Amygdala (tissue), 56 donors: Measurements from ENCODE around the gene TAMALIN.

Source experiments
- DNase-seq, 56 donors: peaks; one replicate each; lab custom pipeline; 2025; lab: John Stamatoyannopoulos, UW

TAMALIN gene

DNA sequence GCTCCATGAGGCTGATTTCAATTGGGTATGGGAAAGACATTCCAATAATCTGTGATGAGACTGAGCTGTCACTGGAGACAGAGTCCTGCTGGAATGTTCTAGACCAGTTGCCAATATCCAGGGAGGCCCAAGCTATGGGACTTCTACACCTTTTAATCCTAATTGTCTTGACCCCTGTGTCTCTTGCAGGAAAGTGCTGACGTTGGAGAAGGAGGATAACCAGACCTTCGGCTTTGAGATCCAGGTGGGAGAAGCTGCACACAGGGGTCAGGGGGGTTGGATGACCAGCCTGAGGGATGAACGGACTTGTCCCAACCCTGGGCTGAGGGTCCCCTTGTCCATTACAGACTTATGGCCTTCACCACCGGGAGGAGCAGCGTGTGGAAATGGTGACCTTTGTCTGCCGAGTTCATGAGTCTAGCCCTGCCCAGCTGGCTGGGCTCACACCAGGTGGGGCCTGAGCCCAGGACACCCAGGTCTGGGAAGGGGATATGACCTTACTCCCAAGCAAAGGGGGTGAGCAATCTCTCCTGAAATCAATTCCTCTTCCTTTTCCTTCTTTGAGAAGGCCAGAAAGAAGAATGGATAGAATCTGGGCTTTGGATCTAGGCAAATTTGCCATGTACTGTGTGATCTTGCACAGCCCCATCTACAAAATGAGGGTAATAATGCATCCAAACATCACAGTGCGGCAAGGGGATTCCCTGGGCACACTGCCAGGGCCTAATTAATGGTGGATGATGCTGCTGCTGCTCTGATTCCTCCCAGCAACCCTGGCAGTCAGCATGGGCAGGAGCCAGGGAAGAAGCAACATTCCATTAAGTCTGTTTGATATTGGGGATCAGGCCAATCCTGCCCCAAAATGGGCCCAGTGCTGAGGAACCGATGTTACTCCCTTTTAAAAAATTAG is 4.2 kb downstream of the TAMALIN start:
- DNase-seq: peak in 2 of 56 donors; percentile 10 to 37

GRCh38 chr12:52011602-52012214 is 5.0 kb downstream of the TAMALIN start:
- no peak for DNase-seq

GRCh38 chr12:52013626-52014310 is 7.0 kb downstream of the TAMALIN start:
- no peak for DNase-seq

DNA sequence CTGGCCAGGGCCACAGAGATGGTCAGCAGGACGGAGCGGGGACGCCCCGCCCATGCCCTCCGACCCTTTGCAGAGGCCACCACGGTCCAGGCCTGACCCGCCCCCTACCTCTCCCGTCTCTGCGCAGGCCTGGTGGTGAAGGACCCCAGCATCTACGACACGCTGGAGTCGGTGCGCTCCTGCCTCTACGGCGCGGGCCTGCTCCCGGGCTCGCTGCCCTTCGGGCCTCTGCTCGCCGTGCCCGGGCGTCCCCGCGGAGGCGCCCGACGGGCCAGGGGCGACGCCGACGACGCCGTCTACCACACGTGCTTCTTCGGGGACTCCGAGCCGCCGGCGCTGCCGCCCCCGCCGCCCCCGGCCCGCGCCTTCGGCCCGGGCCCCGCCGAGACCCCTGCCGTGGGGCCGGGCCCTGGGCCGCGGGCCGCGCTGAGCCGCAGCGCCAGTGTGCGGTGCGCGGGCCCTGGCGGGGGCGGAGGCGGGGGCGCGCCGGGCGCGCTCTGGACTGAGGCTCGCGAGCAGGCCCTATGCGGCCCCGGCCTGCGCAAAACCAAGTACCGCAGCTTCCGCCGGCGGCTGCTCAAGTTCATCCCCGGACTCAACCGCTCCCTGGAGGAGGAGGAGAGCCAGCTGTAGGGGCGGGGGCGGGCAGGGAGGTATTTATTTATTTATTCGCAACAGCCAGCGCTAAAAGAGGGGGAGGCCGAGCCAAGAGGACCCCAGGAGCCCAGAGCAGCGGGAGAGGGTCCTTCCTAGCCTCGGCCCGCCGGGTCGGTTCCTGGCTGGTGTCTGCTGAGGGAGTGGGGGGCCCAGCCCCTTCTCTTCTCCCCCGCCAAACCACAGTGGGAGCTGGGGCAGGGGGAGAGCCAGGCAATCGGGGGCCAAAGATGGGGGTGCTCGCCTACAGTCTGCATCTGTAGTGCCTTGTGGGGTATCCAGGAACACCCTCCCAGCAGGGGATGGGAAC is 8.1 kb downstream of the TAMALIN start:
- no peak for DNase-seq

GRCh38 chr12:52015532-52016041 is 8.8 kb downstream of the TAMALIN start:
- peak in 6 of 56 donors; percentile 21 to 44 (median 32) for DNase-seq

- DNase-seq: no peak
Observed at GRCh38 chr12:52018433-52019112, 11.8 kb downstream of the TAMALIN start.

DNA sequence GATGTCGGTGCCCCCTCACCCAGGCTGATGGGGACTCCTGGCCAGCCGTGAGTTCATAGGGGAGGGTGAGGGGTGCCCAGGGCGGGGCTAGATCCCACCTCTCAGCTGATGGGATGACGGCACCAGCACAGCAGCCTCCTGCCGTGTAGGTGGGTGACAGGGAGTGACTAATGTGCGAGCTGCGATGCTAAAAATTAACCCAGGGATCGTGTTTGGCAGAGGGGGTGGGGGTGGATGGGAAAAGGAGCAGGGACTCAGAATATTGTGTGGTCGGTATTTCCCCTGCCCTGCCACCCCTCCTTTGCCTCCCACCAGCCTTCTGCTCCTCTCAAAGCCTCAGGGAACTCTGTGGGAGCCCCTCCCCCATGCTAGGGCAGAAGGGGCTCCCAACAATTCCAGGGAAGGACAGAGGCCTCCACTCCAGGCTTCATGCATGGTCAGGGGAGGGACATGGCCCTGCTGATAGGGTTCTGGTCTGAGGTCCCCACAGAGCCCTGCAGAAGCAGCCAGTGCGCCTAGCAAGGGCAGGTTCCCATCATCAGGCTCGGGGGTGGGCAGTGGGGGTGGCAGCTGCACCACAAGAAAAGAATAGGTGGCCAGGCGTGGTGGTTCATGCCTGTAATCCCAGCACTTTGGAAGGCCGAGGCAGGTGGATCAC is 12.5 kb downstream of the TAMALIN start:
- DNase-seq: peak in 18 of 56 donors; percentile 22 to 62 (median 34)

GRCh38 chr12:52020539-52021336 is 14.0 kb downstream of the TAMALIN start:
- DNase-seq: peak in 19 of 56 donors; percentile 21 to 67 (median 38)

DNA sequence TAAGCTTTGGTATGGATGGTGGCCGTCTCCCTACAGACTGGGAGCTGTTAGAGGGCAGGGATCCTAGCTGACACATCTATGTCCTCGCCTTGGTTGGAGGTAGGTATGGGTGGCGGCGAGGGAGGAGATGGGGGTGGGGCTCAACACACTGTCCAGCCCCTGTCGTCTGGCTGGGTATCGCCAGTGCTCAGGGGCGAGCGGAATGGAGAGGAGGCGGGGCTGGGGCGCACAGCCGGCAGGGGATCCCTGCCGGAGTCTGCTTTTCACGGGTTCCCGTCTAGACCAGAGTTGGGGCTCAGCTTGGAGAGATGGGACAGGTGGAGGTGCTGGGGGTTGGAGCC is 16.1 kb downstream of the TAMALIN start:
- no peak for DNase-seq

GRCh38 chr12:52023182-52023975 is 16.6 kb downstream of the TAMALIN start:
- DNase-seq: peak in 54 of 56 donors; percentile 14 to 87 (median 67)

DNA sequence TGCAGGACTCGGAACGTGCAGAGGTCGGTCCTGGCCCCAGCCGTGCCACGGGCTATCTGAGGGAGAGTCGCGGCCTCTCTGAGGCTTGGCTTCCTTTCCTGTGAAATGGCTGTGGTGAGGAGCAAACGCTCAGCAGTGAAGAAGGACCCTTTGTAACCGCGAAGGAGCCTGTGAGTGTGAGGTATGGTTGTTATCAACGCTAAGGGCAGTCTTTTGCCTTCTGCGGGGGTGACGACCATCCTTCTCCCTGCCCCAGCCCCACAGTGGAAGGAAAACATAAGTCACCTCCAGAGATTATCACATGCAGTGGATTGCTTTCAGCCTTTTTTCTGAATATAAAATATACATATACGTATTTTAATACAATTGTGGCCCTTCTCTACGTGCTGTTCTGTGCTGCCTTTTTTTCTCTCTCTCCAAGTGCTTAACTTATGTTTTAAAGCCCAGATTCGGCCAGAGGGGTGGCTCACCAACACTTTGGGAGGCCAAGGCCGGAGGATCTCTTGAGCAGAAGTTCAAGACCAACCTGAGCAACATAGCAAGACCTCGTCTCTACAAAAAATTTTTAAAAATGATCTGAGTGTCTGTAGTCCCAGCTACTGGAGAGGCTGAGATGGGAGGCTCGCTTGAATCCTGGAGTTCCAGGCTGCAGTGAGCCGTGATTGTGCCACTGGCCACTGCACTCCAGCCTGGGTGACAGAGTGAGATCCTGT is 17.4 kb downstream of the TAMALIN start:
- DNase-seq: no peak

GRCh38 chr12:52024845-52025230 is 18.1 kb downstream of the TAMALIN start:
- peak in 11 of 56 donors; percentile 9 to 41 (median 28) for DNase-seq

DNA sequence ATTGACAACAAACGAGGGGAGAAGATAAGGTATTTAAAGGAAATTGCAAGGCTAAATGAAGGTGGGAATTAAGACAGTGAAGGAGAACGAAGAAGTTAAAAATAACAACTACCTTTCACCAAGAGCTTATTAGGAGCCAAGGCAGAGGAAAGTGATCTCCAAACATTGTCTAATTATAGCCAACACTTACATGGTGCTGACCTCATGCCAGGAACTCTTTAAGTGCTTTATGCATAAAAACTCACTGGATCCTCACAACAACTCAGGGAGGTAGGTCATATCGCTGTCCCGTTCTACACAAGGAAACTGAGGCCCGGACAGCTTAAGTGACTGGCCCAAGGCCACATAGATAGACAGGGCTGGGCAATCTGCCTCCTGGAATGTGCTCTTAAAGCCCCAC is 19.5 kb downstream of the TAMALIN start:
- DNase-seq: no peak

DNA sequence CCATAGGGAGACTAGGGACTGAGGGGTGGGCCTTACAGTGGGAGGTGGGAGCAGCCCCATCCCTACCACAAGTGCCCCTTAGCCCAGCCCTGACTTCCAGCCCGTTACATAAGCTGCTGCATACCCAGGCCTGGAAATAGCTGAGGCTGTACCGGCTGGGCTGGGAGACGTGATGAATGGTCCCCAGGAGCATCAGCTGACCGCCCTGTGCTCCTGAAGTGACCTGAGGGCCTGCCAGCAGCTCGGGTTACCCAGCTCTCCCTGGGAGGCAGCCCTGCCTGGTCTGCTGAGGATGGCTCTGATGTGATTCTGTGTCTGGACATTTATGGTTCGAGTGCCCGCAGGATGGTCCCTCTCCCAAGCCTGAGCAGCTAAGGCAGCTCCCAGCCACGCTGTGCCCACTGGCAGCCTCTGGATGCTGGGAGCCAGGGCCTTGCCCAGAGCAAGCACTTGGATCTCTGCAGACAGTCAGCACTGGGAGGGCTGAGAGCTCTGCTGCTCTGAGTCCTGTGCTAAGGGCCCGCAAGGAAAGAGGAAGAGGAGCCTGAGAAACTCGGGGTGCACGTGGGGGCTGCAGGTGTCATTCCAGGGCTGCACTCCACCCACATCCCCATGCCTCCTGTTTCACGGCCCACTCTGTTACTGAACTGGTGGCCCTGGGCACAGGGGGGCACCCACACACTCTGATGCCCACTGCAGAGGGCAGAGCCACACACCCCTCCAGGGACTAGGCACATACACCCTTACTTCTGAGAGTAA is 20.5 kb downstream of the TAMALIN start:
- no peak for DNase-seq

GRCh38 chr12:52029685-52030084 is 22.9 kb downstream of the TAMALIN start:
- peak in 12 of 56 donors; percentile 18 to 72 (median 30) for DNase-seq

- DNase-seq: peak in 35 of 56 donors; percentile 26 to 84 (median 50)
Observed at GRCh38 chr12:52032446-52032803, 25.7 kb downstream of the TAMALIN start.
